ENCODE measurements around the gene IL13RA2.

- TF ChIP-seq POLR2AphosphoS5 (IDR thresholded peaks at IDR 0.05), result no peak
- TF ChIP-seq CTCF (IDR thresholded peaks at IDR 0.05), result no peak
These were observed 23.0 kb upstream of the IL13RA2 start for GRCh38 chrX:115040417-115040816.
